Measurements from ENCODE around the gene DDR2.

DNA sequence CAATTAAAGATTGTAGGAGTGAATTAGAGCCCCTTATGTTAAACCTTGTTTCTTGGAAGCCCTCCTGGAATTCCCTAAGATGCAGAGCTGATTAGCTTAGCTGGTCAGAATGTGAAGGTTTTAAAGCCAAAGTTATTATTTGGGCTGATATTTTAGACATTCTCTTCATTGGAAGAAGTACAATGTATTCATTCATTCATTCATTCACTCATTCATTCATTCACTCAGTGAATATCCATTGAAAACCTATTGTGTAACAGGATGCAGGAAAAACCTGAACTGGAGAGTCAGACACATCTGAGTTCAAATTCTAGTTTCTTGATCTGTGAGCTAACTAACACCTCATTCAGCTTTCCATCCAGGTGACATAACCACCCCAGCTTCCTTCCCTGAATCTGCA is 29.7 kb downstream of the DDR2 start:
- TF ChIP-seq POLR2AphosphoS5 (IDR thresholded peaks at IDR 0.05; ENCODE audit: low read depth, low read length) = no peak
- TF ChIP-seq REST (IDR thresholded peaks at IDR 0.05; ENCODE audit: insufficient read depth in 1 of 2, low read depth in 2 of 2, low read length in 1 of 2) = no peak
- no peak for TF ChIP-seq SIN3A (IDR thresholded peaks at IDR 0.05; ENCODE audit: borderline replicate concordance, insufficient read depth, low read depth, low read length)
- TF ChIP-seq, protein P1, sequence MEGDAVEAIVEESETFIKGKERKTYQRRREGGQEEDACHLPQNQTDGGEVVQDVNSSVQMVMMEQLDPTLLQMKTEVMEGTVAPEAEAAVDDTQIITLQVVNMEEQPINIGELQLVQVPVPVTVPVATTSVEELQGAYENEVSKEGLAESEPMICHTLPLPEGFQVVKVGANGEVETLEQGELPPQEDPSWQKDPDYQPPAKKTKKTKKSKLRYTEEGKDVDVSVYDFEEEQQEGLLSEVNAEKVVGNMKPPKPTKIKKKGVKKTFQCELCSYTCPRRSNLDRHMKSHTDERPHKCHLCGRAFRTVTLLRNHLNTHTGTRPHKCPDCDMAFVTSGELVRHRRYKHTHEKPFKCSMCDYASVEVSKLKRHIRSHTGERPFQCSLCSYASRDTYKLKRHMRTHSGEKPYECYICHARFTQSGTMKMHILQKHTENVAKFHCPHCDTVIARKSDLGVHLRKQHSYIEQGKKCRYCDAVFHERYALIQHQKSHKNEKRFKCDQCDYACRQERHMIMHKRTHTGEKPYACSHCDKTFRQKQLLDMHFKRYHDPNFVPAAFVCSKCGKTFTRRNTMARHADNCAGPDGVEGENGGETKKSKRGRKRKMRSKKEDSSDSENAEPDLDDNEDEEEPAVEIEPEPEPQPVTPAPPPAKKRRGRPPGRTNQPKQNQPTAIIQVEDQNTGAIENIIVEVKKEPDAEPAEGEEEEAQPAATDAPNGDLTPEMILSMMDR (IDR thresholded peaks at IDR 0.05) = no peak
- TF ChIP-seq TCF7L2 (IDR thresholded peaks at IDR 0.05; ENCODE audit: low read depth, low read length) = no peak
